Fibroblast of peridontal ligament (primary cell): Measurements from ENCODE around the gene B3GNT7.
"Not testable (repeated sequence)": the region's sequence is repeated elsewhere in the genome, so short reads cannot be mapped to it uniquely, and the experiment has no call there.

Experiments
- DNase-seq: peaks from one replicate; pipeline ENCODE4 v3.0.0-alpha.2; 2010; ENCODE audit errors: extremely low read depth

Gene B3GNT7

GRCh38 chr2:231395188-231396057 is at the start of gene B3GNT7:
Gene B3GNT7, plus strand, starts transcription at chr2:231395710. Its CDS starts 94 bp downstream, at chr2:231395804.
- DNase-seq = no peak

GRCh38 chr2:231347081-231347480 is 48.4 kb upstream of the B3GNT7 start:
- no peak for DNase-seq

GRCh38 chr2:231347638-231348037 is 47.9 kb upstream of the B3GNT7 start:
- DNase-seq = no peak

- DNase-seq = peak; percentile 5
Observed at GRCh38 chr2:231348173-231348572, 47.3 kb upstream of the B3GNT7 start.

- no peak for DNase-seq
Observed at GRCh38 chr2:231348704-231349373, 46.7 kb upstream of the B3GNT7 start.

GRCh38 chr2:231349374-231349735 is 46.2 kb upstream of the B3GNT7 start:
- DNase-seq = not testable (repeated sequence)

- no peak for DNase-seq
Observed at GRCh38 chr2:231351648-231352047, 43.9 kb upstream of the B3GNT7 start.

GRCh38 chr2:231353469-231353868 is 42.0 kb upstream of the B3GNT7 start:
- no peak for DNase-seq

- DNase-seq = no peak
Observed at GRCh38 chr2:231355508-231356465, 39.7 kb upstream of the B3GNT7 start.

- DNase-seq = no peak
Observed at GRCh38 chr2:231356466-231356844, 39.1 kb upstream of the B3GNT7 start.

GRCh38 chr2:231357048-231357447 is 38.5 kb upstream of the B3GNT7 start:
- no peak for DNase-seq

GRCh38 chr2:231357931-231358330 is 37.6 kb upstream of the B3GNT7 start:
- no peak for DNase-seq

- DNase-seq = no peak
Observed at GRCh38 chr2:231359441-231359840, 36.1 kb upstream of the B3GNT7 start.

- no peak for DNase-seq
Observed at GRCh38 chr2:231359948-231360347, 35.6 kb upstream of the B3GNT7 start.

- DNase-seq = no peak
Observed at GRCh38 chr2:231360401-231360800, 35.1 kb upstream of the B3GNT7 start.

- DNase-seq = no peak
Observed at GRCh38 chr2:231360881-231361371, 34.6 kb upstream of the B3GNT7 start.

- DNase-seq = no peak
Observed at GRCh38 chr2:231361701-231362554, 33.6 kb upstream of the B3GNT7 start.

- DNase-seq = no peak
Observed at GRCh38 chr2:231362555-231363184, 32.8 kb upstream of the B3GNT7 start.

GRCh38 chr2:231364061-231364460 is 31.4 kb upstream of the B3GNT7 start:
- DNase-seq = no peak
